Body of pancreas (tissue), 4 donors: ENCODE measurements around the gene SPARCL1. TPM values are rescaled to one million over a fixed set of nuclear protein-coding genes. Genes with fewer than 3 reads are reported as not detected.

Source experiments
- ATAC-seq: fragments of 150-250 bp; one replicate; pipeline ENCODE4 v1.9.1; 2016
- DNase-seq, 4 donors: peaks; one replicate each; pipeline ENCODE4 v3.0.0-alpha.2; 2019
- H3K27ac ChIP-seq, 4 donors: fragments of 200-600 bp; sonication (generic); 1 replicate in 3 of 4; 2 replicates in 1 of 4; pipeline versions ENCODE4 v1.5.1 to v1.6.1; 2016 to 2019; ENCODE audit warnings: mild to moderate bottlenecking in 1 of 4, mixed read lengths in 1 of 4, moderate library complexity in 1 of 4
- H3K27me3 ChIP-seq, 2 donors: fragments of 200-600 bp; sonication (generic); one replicate each; pipeline ENCODE4 v1.6.0; 2016; ENCODE audit warnings: mild to moderate bottlenecking in 1 of 2
- H3K36me3 ChIP-seq, 2 donors: fragments of 200-600 bp; sonication (generic); replicated peaks in 1 of 2; 2 replicates each; pipeline ENCODE4 v1.5.1; 2016; ENCODE audit warnings: low read depth in 2 of 2; ENCODE audit not compliant: insufficient read depth in 1 of 2
- H3K4me1 ChIP-seq: fragments of 200-600 bp; sonication (generic); one replicate; pipeline ENCODE4 v1.6.0; 2016
- H3K4me3 ChIP-seq, 2 donors: fragments of 200-600 bp; sonication (generic); 1 replicate in 1 of 2; 2 replicates in 1 of 2; pipeline ENCODE4 v1.5.1; 2016 to 2019
- H3K9me3 ChIP-seq, 3 donors: fragments of 200-600 bp; sonication (generic); 1 replicate in 2 of 3; 2 replicates in 1 of 3; pipeline ENCODE4 v1.5.1; 2016
- CTCF ChIP-seq, 7 experiments: fragments of 450-650 bp in 4 of 7; fragments of 200-600 bp in 3 of 7; sonication (generic) in 3 of 7; IDR thresholded peaks; one replicate each; pipeline ENCODE4 v1.5.1; 2016 to 2019; ENCODE audit warnings: antibody characterized with exemption in 7 of 7
- POLR2A ChIP-seq, 3 donors: fragments of 450-650 bp; IDR thresholded peaks; one replicate each; pipeline ENCODE4 v1.6.1; 2016; ENCODE audit warnings: antibody characterized with exemption in 3 of 3, mild to moderate bottlenecking in 2 of 3
- WGBS, 2 donors: methylation state at CpG; one replicate each; pipeline ENCODE4 v1.1.5; 2017; 5-methylcytosine and 5-hydroxymethylcytosine counted together
- intact Hi-C: fragments of 100-400 bp; cut with DNase I; formaldehyde crosslinking; loops from one replicate; pipeline ENCODE4 v1.15.1; 2023
- total RNA-seq, 2 donors: library from RNA; depleted of rRNA; stranded (reverse); fragments of >200 nt; gene quantifications; one replicate each; pipeline ENCODE4 v1.1.0, GENCODE V29; 2016

The SPARCL1 gene
- total RNA-seq, 2 donors from 2014 or later, result 137 to 141 TPM

GRCh38 chr4:87521757-87522374 is 7.3 kb downstream of the SPARCL1 start:
- H3K9me3 ChIP-seq, result peaks cover 0 to 8% (median 0%) of the 10 kb centered on the region in 3 donors
- 37 to 46% methylated on average over 3 of the region's 3 CpGs for WGBS, 2 donors
- no peaks in the 10 kb centered on the region for H3K4me1 ChIP-seq
- TF ChIP-seq POLR2A (IDR thresholded peaks at IDR 0.05) (no peak), CTCF (IDR thresholded peaks at IDR 0.05) (no peak)
- intact Hi-C loops, result no loop called here
- no peaks in the 10 kb centered on the region for H3K36me3 ChIP-seq
- no peak overlapping the region for H3K4me3 ChIP-seq
- peak overlapping the region in 1 of 4 donors; percentile 36 for H3K27ac ChIP-seq
- DNase-seq (no peak), ATAC-seq (peak; percentile 35)
- no peaks in the 10 kb centered on the region for H3K27me3 ChIP-seq

- no peak for ATAC-seq
- intact Hi-C loops, result no loop called here
- no peaks in the 10 kb centered on the region for H3K4me1 ChIP-seq
Measured at GRCh38 chr4:87521319-87521718, 7.9 kb downstream of the SPARCL1 start.

GRCh38 chr4:87517621-87518020 is 11.6 kb downstream of the SPARCL1 start:
- 87 to 92% methylated on average over 2 of the region's 2 CpGs for WGBS, 2 donors
- H3K4me3 ChIP-seq, result no peak overlapping the region
- H3K9me3 ChIP-seq, result no peaks in the 10 kb centered on the region
- no peak for ATAC-seq
- TF ChIP-seq CTCF (IDR thresholded peaks at IDR 0.05) (no peak), POLR2A (IDR thresholded peaks at IDR 0.05) (no peak)
- no peaks in the 10 kb centered on the region for H3K36me3 ChIP-seq
- no peak overlapping the region for H3K27ac ChIP-seq
- no peaks in the 10 kb centered on the region for H3K27me3 ChIP-seq
- intact Hi-C loops, result no loop called here
- DNase-seq, result no peak
- H3K4me1 ChIP-seq, result no peaks in the 10 kb centered on the region

More at GRCh38 chr4:87521319-87521718, 7.9 kb downstream of the SPARCL1 start:
- H3K27ac ChIP-seq, result peak overlapping the region in 1 of 4 donors; percentile 36
- no peaks in the 10 kb centered on the region for H3K27me3 ChIP-seq
- no peaks in the 10 kb centered on the region for H3K36me3 ChIP-seq
- no peak overlapping the region for H3K4me3 ChIP-seq
- TF ChIP-seq POLR2A (IDR thresholded peaks at IDR 0.05), result no peak
- no peak for TF ChIP-seq CTCF (IDR thresholded peaks at IDR 0.05)
- peaks cover 0 to 8% (median 0%) of the 10 kb centered on the region in 3 donors for H3K9me3 ChIP-seq
- no peak for DNase-seq
- 50 to 75% methylated on average over 1 of the region's 1 CpG for WGBS, 2 donors

- H3K4me3 ChIP-seq, result no peak overlapping the region
- no peaks in the 10 kb centered on the region for H3K9me3 ChIP-seq
- H3K36me3 ChIP-seq, result no peaks in the 10 kb centered on the region
- no peaks in the 10 kb centered on the region for H3K27me3 ChIP-seq
- H3K4me1 ChIP-seq, result no peaks in the 10 kb centered on the region
- intact Hi-C loops, result no loop called here
- TF ChIP-seq POLR2A (IDR thresholded peaks at IDR 0.05) (no peak), CTCF (IDR thresholded peaks at IDR 0.05) (no peak)
- WGBS, 2 donors, result 73 to 83% methylated on average over 3 of the region's 3 CpGs
- ATAC-seq (no peak), DNase-seq (no peak)
- H3K27ac ChIP-seq, result no peak overlapping the region
Measured at GRCh38 chr4:87516683-87517082, 12.5 kb downstream of the SPARCL1 start.

GRCh38 chr4:87512400-87512799 is 16.8 kb downstream of the SPARCL1 start:
- ATAC-seq (no peak), DNase-seq (no peak)
- H3K9me3 ChIP-seq, result no peaks in the 10 kb centered on the region
- no peaks in the 10 kb centered on the region for H3K4me1 ChIP-seq
- no peak overlapping the region for H3K4me3 ChIP-seq
- TF ChIP-seq POLR2A (IDR thresholded peaks at IDR 0.05), result no peak
- H3K27me3 ChIP-seq, result no peaks in the 10 kb centered on the region
- 74 to 93% methylated on average over 1 of the region's 1 CpG for WGBS, 2 donors
- H3K36me3 ChIP-seq, result no peaks in the 10 kb centered on the region
- intact Hi-C loops, result no loop called here
- H3K27ac ChIP-seq, result no peak overlapping the region
